ENCODE results near the gene TMEM271.

DNA sequence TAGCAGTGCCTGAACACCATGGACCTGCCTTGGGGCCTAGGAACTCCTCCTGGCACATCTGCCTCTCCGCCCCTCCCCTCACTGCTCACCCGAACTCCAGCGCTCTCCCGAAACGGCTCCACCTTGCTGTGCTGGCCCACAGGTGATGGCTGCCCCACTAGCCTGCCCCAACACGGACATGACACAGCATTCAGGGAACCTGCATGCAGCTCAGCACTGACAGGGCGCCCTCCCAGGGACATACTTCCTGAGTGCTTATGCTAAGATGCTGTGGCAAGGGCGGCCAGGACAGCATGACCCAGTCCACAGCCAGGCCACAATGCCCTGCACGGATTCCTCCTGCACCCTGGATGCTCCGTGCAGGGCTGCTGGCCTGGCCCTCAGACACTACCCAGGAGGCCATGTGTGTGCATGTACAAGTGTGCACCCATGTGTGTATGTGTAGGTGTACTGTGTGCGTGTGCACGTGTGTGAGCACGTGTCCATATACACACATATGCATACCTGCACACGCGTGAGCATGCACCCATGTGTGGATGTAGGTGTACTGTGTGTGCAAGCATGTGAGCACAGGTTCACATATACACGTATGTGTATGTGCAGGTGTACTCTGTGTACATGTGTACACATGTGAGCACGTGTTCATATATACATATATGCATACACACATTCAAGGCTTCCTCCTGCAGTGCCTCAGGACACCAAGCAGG lies 6.0 kb downstream of the TMEM271 start:
- TF ChIP-seq, protein P1, sequence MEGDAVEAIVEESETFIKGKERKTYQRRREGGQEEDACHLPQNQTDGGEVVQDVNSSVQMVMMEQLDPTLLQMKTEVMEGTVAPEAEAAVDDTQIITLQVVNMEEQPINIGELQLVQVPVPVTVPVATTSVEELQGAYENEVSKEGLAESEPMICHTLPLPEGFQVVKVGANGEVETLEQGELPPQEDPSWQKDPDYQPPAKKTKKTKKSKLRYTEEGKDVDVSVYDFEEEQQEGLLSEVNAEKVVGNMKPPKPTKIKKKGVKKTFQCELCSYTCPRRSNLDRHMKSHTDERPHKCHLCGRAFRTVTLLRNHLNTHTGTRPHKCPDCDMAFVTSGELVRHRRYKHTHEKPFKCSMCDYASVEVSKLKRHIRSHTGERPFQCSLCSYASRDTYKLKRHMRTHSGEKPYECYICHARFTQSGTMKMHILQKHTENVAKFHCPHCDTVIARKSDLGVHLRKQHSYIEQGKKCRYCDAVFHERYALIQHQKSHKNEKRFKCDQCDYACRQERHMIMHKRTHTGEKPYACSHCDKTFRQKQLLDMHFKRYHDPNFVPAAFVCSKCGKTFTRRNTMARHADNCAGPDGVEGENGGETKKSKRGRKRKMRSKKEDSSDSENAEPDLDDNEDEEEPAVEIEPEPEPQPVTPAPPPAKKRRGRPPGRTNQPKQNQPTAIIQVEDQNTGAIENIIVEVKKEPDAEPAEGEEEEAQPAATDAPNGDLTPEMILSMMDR (IDR thresholded peaks at IDR 0.05; ENCODE audit: low read length) = no peak
- TF ChIP-seq EZH2 (IDR thresholded peaks at IDR 0.05; ENCODE audit: borderline replicate concordance, low read length) = no peak
